Gastrocnemius medialis (tissue), 4 donors: Measurements from ENCODE around the gene NFILZ. TPM values are rescaled to one million over a fixed set of nuclear protein-coding genes. Genes with fewer than 3 reads are reported as not detected.
"Not testable (repeated sequence)": the region's sequence is repeated elsewhere in the genome, so short reads cannot be mapped to it uniquely, and the experiment has no call there.

Experiments used
- ATAC-seq, 2 donors: fragments of 150-250 bp; one replicate each; pipeline ENCODE4 v1.9.1; 2016
- DNase-seq, 2 donors: peaks; one replicate each; pipeline ENCODE4 v3.0.0-alpha.2; 2019
- H3K27ac ChIP-seq, 4 donors: fragments of 200-600 bp; sonication (generic); 1 replicate in 1 of 4; 2 replicates in 3 of 4; pipeline ENCODE4 v1.5.1; 2016 to 2018; ENCODE audit warnings: mild to moderate bottlenecking in 2 of 4, moderate library complexity in 1 of 4
- H3K27me3 ChIP-seq, 3 donors: fragments of 200-600 bp; sonication (generic) in 2 of 3; 1 replicate in 1 of 3; 2 replicates in 2 of 3; pipeline versions ENCODE4 v1.5.1 to v1.6.0; 2016 to 2019; ENCODE audit warnings: mild to moderate bottlenecking in 1 of 3, moderate library complexity in 1 of 3
- H3K36me3 ChIP-seq, 2 donors: fragments of 200-600 bp; sonication (generic) in 1 of 2; one replicate each; pipeline ENCODE4 v1.5.1; 2017 to 2018
- H3K4me1 ChIP-seq, 2 donors: fragments of 200-600 bp; sonication (generic) in 1 of 2; one replicate each; pipeline ENCODE4 v1.5.1; 2016 to 2017; ENCODE audit warnings: mild to moderate bottlenecking in 2 of 2
- H3K4me3 ChIP-seq, 4 donors: fragments of 200-600 bp; sonication (generic) in 3 of 4; 1 replicate in 1 of 4; 2 replicates in 3 of 4; pipeline ENCODE4 v1.5.1; 2016 to 2019; ENCODE audit warnings: mild to moderate bottlenecking in 2 of 4
- H3K9me3 ChIP-seq, 3 donors: fragments of 200-600 bp; sonication (generic) in 2 of 3; 1 replicate in 1 of 3; 2 replicates in 2 of 3; pipeline ENCODE4 v1.5.1; 2016 to 2019
- CTCF ChIP-seq, 5 experiments: fragments of 450-650 bp in 3 of 5; fragments of 200-600 bp in 2 of 5; sonication (generic) in 2 of 5; IDR thresholded peaks in 4 of 5; conservative IDR thresholded peaks in 1 of 5; 1 replicate in 4 of 5; 2 replicates in 1 of 5; pipeline ENCODE4 v1.5.1; 2016 to 2019; ENCODE audit warnings: antibody characterized with exemption in 5 of 5, mild to moderate bottlenecking in 3 of 5, moderate library complexity in 3 of 5
- POLR2A ChIP-seq, 2 donors: fragments of 450-650 bp; IDR thresholded peaks; one replicate each; pipeline ENCODE4 v1.6.1; 2017; ENCODE audit warnings: antibody characterized with exemption in 2 of 2, mild to moderate bottlenecking in 2 of 2, moderate library complexity in 2 of 2
- in situ Hi-C, 4 donors: fragments of 200-750 bp; cut with MboI; loops; one replicate each; pipeline versions ENCODE4 v1.15.0 to v1.8.0; 2017; ENCODE audit warnings: low sequenced_read_pairs in 4 of 4
- intact Hi-C: fragments of 100-400 bp; cut with DNase I; formaldehyde crosslinking; loops from one replicate; pipeline ENCODE4 v1.15.1; 2023; ENCODE audit warnings: low total_unique reads
- total RNA-seq, 4 donors: library from RNA; depleted of rRNA; stranded (reverse); fragments of >200 nt; gene quantifications; one replicate each; pipeline versions ENCODE4 v1.1.0 to v1.2.3, GENCODE V29; 2016

The NFILZ gene
- total RNA-seq, 4 donors from 2014 or later, result not detected

GRCh38 chr19:8616861-8617260 is 13.6 kb upstream of the NFILZ start:
- intact Hi-C loops, result no loop called here
- no peak for TF ChIP-seq CTCF (IDR thresholded peaks at IDR 0.05 in 4 of 5, conservative IDR thresholded peaks at IDR 0.05 in 1 of 5)
- TF ChIP-seq POLR2A (IDR thresholded peaks at IDR 0.05), result no peak
- DNase-seq, result no peak
- no peaks in the 10 kb centered on the region for H3K9me3 ChIP-seq
- no peaks in the 10 kb centered on the region for H3K27me3 ChIP-seq
- H3K4me3 ChIP-seq, result no peak overlapping the region
- ATAC-seq, result no peak
- no peaks in the 10 kb centered on the region for H3K4me1 ChIP-seq
- no peaks in the 10 kb centered on the region for H3K36me3 ChIP-seq
- H3K27ac ChIP-seq, result no peak overlapping the region
- in situ Hi-C loops, result no loop called here

- ATAC-seq, H3K9me3 ChIP-seq, H3K27me3 ChIP-seq, H3K4me1 ChIP-seq, DNase-seq, H3K4me3 ChIP-seq, H3K36me3 ChIP-seq, H3K27ac ChIP-seq, intact Hi-C loops, in situ Hi-C loops: not testable (repeated sequence)
These were observed 13.1 kb upstream of the NFILZ start for GRCh38 chr19:8617325-8617724.

- H3K27ac ChIP-seq, result no peak overlapping the region
- in situ Hi-C loops, result no loop called here
- no peak for TF ChIP-seq CTCF (IDR thresholded peaks at IDR 0.05 in 4 of 5, conservative IDR thresholded peaks at IDR 0.05 in 1 of 5)
- TF ChIP-seq POLR2A (IDR thresholded peaks at IDR 0.05), result no peak
- no peaks in the 10 kb centered on the region for H3K9me3 ChIP-seq
- no peak overlapping the region for H3K4me3 ChIP-seq
- intact Hi-C loops, result no loop called here
- DNase-seq, result no peak
- no peak for ATAC-seq
- H3K4me1 ChIP-seq, result no peaks in the 10 kb centered on the region
- no peaks in the 10 kb centered on the region for H3K27me3 ChIP-seq
- H3K36me3 ChIP-seq, result no peaks in the 10 kb centered on the region
These were observed 12.4 kb upstream of the NFILZ start for GRCh38 chr19:8617984-8618383.

GRCh38 chr19:8618751-8619150 is 11.7 kb upstream of the NFILZ start:
- DNase-seq (no peak), ATAC-seq (no peak)
- Histone ChIP-seq H3K27ac (no peak overlapping the region), H3K9me3 (no peaks in the 10 kb centered on the region), H3K36me3 (no peaks in the 10 kb centered on the region), H3K27me3 (no peaks in the 10 kb centered on the region), H3K4me3 (no peak overlapping the region), H3K4me1 (no peaks in the 10 kb centered on the region)
- no peak for TF ChIP-seq CTCF (IDR thresholded peaks at IDR 0.05 in 4 of 5, conservative IDR thresholded peaks at IDR 0.05 in 1 of 5)
- no peak for TF ChIP-seq POLR2A (IDR thresholded peaks at IDR 0.05)
- intact Hi-C loops, result no loop called here
- in situ Hi-C loops, result no loop called here

- H3K27me3 ChIP-seq, H3K36me3 ChIP-seq, DNase-seq, H3K4me1 ChIP-seq, intact Hi-C loops, H3K27ac ChIP-seq, ATAC-seq, in situ Hi-C loops, H3K4me3 ChIP-seq, H3K9me3 ChIP-seq: not testable (repeated sequence)
These were observed 7.5 kb upstream of the NFILZ start for GRCh38 chr19:8622886-8623285.

GRCh38 chr19:8626842-8627241 is 3.6 kb upstream of the NFILZ start:
- Histone ChIP-seq H3K9me3 (no peaks in the 10 kb centered on the region), H3K4me1 (no peaks in the 10 kb centered on the region), H3K27ac (no peak overlapping the region), H3K36me3 (no peaks in the 10 kb centered on the region), H3K27me3 (no peaks in the 10 kb centered on the region), H3K4me3 (no peak overlapping the region)
- TF ChIP-seq CTCF (IDR thresholded peaks at IDR 0.05 in 4 of 5, conservative IDR thresholded peaks at IDR 0.05 in 1 of 5) (no peak), POLR2A (IDR thresholded peaks at IDR 0.05) (no peak)
- DNase-seq (no peak), ATAC-seq (no peak)
- intact Hi-C loops (no loop called here), in situ Hi-C loops (no loop called here)
